ENCODE measurements around the gene ELK1.

GRCh38 chrX:47664737-47665136 lies 14.4 kb upstream of the ELK1 start:
- TF ChIP-seq CTCF (IDR thresholded peaks at IDR 0.05; ENCODE audit: insufficient read depth, low read length, poor library complexity, severe bottlenecking) (no peak), EZH2phosphoT487 (conservative IDR thresholded peaks at IDR 0.05; ENCODE audit: low read length) (no peak)
